Cardiac muscle cell (in vitro differentiated cells and primary cell): Measurements from ENCODE around the gene NYNRIN. TPM values are rescaled to one million over a fixed set of nuclear protein-coding genes. Genes with fewer than 3 reads are reported as not detected.
A peak's percentile ranks its signal among the peaks of the same experiment; 100 is the strongest.

ENCODE experiments used
- DNase-seq, 2 donors: peaks; one replicate each; pipeline versions ENCODE4 v3.0.0 to v3.0.0-alpha.2; 2010 to 2017; ENCODE audit warnings: low read depth in 1 of 2, low spot score in 1 of 2
- H3K27ac ChIP-seq: fragments of 200-600 bp; sonication (generic); 2 replicates; pipeline ENCODE4 v1.5.1; 2016
- H3K27me3 ChIP-seq: fragments of 200-600 bp; sonication (generic); 2 replicates; pipeline ENCODE4 v1.6.0; 2016; ENCODE audit warnings: control low read depth
- H3K36me3 ChIP-seq: fragments of 200-600 bp; sonication (generic); 2 replicates; pipeline ENCODE4 v1.5.1; 2016; ENCODE audit warnings: control low read depth
- H3K4me1 ChIP-seq: fragments of 200-600 bp; sonication (generic); 2 replicates; pipeline ENCODE4 v1.8.1; 2017; ENCODE audit warnings: low read depth, mild to moderate bottlenecking, mixed run types
- H3K4me3 ChIP-seq: fragments of 200-600 bp; sonication (generic); 2 replicates; pipeline ENCODE4 v1.5.1; 2016; ENCODE audit warnings: mild to moderate bottlenecking
- H3K9me3 ChIP-seq: fragments of 200-600 bp; sonication (generic); 2 replicates; pipeline ENCODE4 v1.5.1; 2017; ENCODE audit warnings: low read depth, mild to moderate bottlenecking, control low read depth
- polyA plus RNA-seq: library from polyadenylated mRNA; unstranded; fragments of >200 nt; fragmentation: Nextera tagmentation; extraction: Ambion mirVana; gene quantifications from 2 replicates; pipeline ENCODE4 v1.2.1, GENCODE V29; 2016
- total RNA-seq: library from RNA; depleted of rRNA; stranded (reverse); fragments of >200 nt; gene quantifications from 2 replicates; pipeline ENCODE4 v1.2.3, GENCODE V29; 2016
- TF ChIP-seq, protein P1 (sequence below): IDR thresholded peaks from 2 replicates; pipeline ENCODE4 v1.5.1; 2012; ENCODE audit warnings: low read depth, mild to moderate bottlenecking, low read length

NYNRIN gene
- total and polyA plus RNA-seq, 2 experiments from 2014 or later = 21.3 to 56.2 TPM

DNA sequence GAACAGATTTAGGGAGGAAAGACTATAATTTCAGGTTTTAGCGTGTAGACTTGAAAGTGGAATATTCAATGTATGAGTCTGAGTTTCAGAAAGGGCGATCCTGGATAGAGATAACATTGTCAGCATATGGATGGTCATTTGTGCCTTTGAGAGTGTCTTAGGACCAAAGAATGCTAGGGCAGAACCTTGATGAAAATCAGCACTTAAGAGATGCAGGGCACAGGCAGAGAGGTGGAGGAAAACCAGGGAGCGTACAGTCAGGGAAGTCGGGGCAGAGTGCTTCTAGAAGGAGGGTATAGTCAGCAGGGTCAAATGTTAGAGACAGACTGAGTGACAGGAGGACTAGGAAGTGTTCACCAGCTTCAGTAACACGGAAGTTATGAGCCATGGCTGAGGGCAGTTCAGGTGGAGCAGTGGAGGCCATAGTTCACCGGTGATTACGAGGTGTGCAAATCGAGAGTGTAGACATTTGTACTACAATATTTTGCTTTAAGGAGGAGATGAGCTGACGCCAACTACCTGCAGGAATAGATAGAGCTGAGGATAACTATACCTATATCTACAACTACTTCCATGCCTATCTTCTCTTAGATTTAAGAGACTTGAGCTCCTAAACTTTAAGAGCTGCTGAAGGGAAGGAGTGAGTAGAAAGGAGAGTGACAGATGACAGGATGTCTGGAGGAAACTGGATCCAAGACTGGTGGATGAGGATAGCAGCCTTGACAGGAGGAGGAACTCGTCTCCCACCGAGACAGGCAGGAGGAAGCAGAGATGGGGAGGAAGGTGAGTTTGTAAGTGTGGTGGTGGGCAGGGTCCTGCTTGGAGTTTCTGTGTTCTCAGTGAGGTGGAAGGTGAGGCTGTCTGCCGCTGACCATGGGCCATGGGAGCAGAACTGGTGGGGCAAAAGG lies 24.1 kb downstream of the NYNRIN start:
- no peaks in the 10 kb centered on the region for H3K4me1 ChIP-seq
- TF ChIP-seq, protein P1, sequence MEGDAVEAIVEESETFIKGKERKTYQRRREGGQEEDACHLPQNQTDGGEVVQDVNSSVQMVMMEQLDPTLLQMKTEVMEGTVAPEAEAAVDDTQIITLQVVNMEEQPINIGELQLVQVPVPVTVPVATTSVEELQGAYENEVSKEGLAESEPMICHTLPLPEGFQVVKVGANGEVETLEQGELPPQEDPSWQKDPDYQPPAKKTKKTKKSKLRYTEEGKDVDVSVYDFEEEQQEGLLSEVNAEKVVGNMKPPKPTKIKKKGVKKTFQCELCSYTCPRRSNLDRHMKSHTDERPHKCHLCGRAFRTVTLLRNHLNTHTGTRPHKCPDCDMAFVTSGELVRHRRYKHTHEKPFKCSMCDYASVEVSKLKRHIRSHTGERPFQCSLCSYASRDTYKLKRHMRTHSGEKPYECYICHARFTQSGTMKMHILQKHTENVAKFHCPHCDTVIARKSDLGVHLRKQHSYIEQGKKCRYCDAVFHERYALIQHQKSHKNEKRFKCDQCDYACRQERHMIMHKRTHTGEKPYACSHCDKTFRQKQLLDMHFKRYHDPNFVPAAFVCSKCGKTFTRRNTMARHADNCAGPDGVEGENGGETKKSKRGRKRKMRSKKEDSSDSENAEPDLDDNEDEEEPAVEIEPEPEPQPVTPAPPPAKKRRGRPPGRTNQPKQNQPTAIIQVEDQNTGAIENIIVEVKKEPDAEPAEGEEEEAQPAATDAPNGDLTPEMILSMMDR = no peak
- H3K27ac ChIP-seq = no peak overlapping the region
- DNase-seq = no peak
- H3K4me3 ChIP-seq = no peak overlapping the region
- no peaks in the 10 kb centered on the region for H3K36me3 ChIP-seq
- no peaks in the 10 kb centered on the region for H3K9me3 ChIP-seq
- H3K27me3 ChIP-seq = no peaks in the 10 kb centered on the region

DNA sequence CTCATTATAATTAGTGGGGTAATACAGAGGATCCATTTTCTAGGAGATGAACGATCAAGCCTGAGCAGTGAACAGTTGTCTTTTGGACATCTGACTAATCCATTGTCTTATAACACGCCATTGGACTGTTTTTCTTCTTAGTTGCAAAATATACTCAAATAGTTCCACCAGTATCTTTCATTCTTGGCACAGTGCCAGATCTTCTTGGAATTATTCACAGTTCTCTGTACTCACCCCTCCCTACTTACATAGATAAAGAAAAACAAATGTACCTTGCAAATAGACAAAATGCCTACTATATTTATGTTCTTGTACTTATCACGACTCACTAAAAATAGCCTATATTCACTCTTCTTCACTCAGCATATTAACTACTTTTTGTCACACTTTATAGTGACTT lies 26.9 kb downstream of the NYNRIN start:
- TF ChIP-seq, protein P1 = no peak
- Histone ChIP-seq H3K4me3 (no peak overlapping the region), H3K9me3 (no peaks in the 10 kb centered on the region), H3K27me3 (no peaks in the 10 kb centered on the region), H3K36me3 (no peaks in the 10 kb centered on the region), H3K27ac (no peak overlapping the region), H3K4me1 (peaks cover 3% of the 10 kb centered on the region)
- DNase-seq = peak; percentile 21 to 91

- TF ChIP-seq, protein P1 = no peak
- DNase-seq = no peak
- Histone ChIP-seq H3K4me3 (no peak overlapping the region), H3K9me3 (no peaks in the 10 kb centered on the region), H3K36me3 (no peaks in the 10 kb centered on the region), H3K27ac (no peak overlapping the region), H3K4me1 (peaks cover 8% of the 10 kb centered on the region), H3K27me3 (no peaks in the 10 kb centered on the region)
Observed at GRCh38 chr14:24426150-24426911, 27.5 kb downstream of the NYNRIN start.

- peaks cover 9% of the 10 kb centered on the region for H3K4me1 ChIP-seq
- DNase-seq = no peak
- no peaks in the 10 kb centered on the region for H3K27me3 ChIP-seq
- no peak overlapping the region for H3K27ac ChIP-seq
- H3K9me3 ChIP-seq = no peaks in the 10 kb centered on the region
- H3K4me3 ChIP-seq = no peak overlapping the region
- H3K36me3 ChIP-seq = no peaks in the 10 kb centered on the region
- TF ChIP-seq, protein P1 = no peak
Observed at GRCh38 chr14:24426912-24427536, 28.2 kb downstream of the NYNRIN start.
